Gastroesophageal sphincter (tissue), 4 donors: ENCODE measurements around the gene SLC39A1. TPM values are rescaled to one million over a fixed set of nuclear protein-coding genes. Genes with fewer than 3 reads are reported as not detected.

Source experiments
- ATAC-seq: fragments of 150-250 bp; one replicate; pipeline ENCODE4 v1.9.1; 2016; ENCODE audit warnings: mild to moderate bottlenecking, moderate library complexity
- H3K27ac ChIP-seq, 4 donors: fragments of 200-600 bp; sonication (generic) in 3 of 4; 1 replicate in 3 of 4; 2 replicates in 1 of 4; pipeline ENCODE4 v1.5.1; 2016 to 2019
- H3K27me3 ChIP-seq: fragments of 200-600 bp; sonication (generic); one replicate; pipeline ENCODE4 v1.5.1; 2019
- H3K36me3 ChIP-seq, 2 donors: fragments of 200-600 bp; sonication (generic); one replicate each; pipeline ENCODE4 v1.5.1; 2019; ENCODE audit warnings: control low read depth in 1 of 2
- H3K4me1 ChIP-seq, 3 donors: fragments of 200-600 bp; sonication (generic); 1 replicate in 2 of 3; 2 replicates in 1 of 3; pipeline ENCODE4 v1.5.1; 2016 to 2019; ENCODE audit warnings: control low read depth in 2 of 3
- H3K4me3 ChIP-seq, 2 donors: fragments of 200-600 bp; sonication (generic); one replicate each; pipeline ENCODE4 v1.5.1; 2019; ENCODE audit warnings: mild to moderate bottlenecking in 1 of 2, moderate library complexity in 1 of 2
- H3K9me3 ChIP-seq, 3 donors: fragments of 200-600 bp; sonication (generic); one replicate each; pipeline ENCODE4 v1.5.1; 2017 to 2019; ENCODE audit warnings: control low read depth in 2 of 3
- CTCF ChIP-seq, 4 experiments: fragments of 200-600 bp in 2 of 4; fragments of 450-650 bp in 2 of 4; sonication (generic) in 1 of 4; IDR thresholded peaks; one replicate each; pipeline ENCODE4 v1.5.1; 2017 to 2019; ENCODE audit warnings: antibody characterized with exemption in 4 of 4, mild to moderate bottlenecking in 2 of 4, moderate library complexity in 2 of 4
- EP300 ChIP-seq: sonication (generic); formaldehyde crosslinking; IDR thresholded peaks from one replicate; pipeline ENCODE4 v1.6.1; 2017; ENCODE audit warnings: antibody characterized with exemption, mild to moderate bottlenecking
- POLR2A ChIP-seq, 2 donors: fragments of 450-650 bp; IDR thresholded peaks; one replicate each; pipeline ENCODE4 v1.6.1; 2017; ENCODE audit warnings: antibody characterized with exemption in 2 of 2, mild to moderate bottlenecking in 2 of 2, moderate library complexity in 1 of 2
- POLR2AphosphoS5 ChIP-seq: sonication (generic); formaldehyde crosslinking; IDR thresholded peaks from one replicate; pipeline ENCODE4 v1.6.1; 2017; ENCODE audit warnings: antibody characterized with exemption
- WGBS, 2 donors: methylation state at CpG; one replicate each; pipeline ENCODE4 v1.1.5; 2018; ENCODE audit warnings: low coverage in 1 of 2; 5-methylcytosine and 5-hydroxymethylcytosine counted together
- total RNA-seq, 4 donors: library from RNA; depleted of rRNA; stranded (reverse); fragments of >200 nt; gene quantifications; one replicate each; pipeline ENCODE4 v1.1.0, GENCODE V29; 2016

SLC39A1 gene
- total RNA-seq, 4 donors from 2014 or later, result 64.8 to 115 (median 106) TPM

GRCh38 chr1:153934746-153935145 is 28.6 kb downstream of the SLC39A1 start:
- Histone ChIP-seq H3K9me3 (no peaks in the 10 kb centered on the region), H3K36me3 (peaks cover 0 to 100% of the 10 kb centered on the region in 2 donors), H3K4me3 (no peak overlapping the region), H3K27ac (no peak overlapping the region), H3K4me1 (no peaks in the 10 kb centered on the region), H3K27me3 (no peaks in the 10 kb centered on the region)
- WGBS, 2 donors, result 80% methylated on average over 2 of the region's 9 CpGs; no CpG with 5 or more reads in 1 of the 2 donors
- TF ChIP-seq CTCF (IDR thresholded peaks at IDR 0.05) (no peak), POLR2A (IDR thresholded peaks at IDR 0.05) (no peak), POLR2AphosphoS5 (no peak), EP300 (no peak)
- ATAC-seq, result no peak

GRCh38 chr1:153933955-153934354 is 29.4 kb downstream of the SLC39A1 start:
- TF ChIP-seq EP300, result no peak
- TF ChIP-seq POLR2A (IDR thresholded peaks at IDR 0.05), result no peak
- no peak for TF ChIP-seq POLR2AphosphoS5
- TF ChIP-seq CTCF (IDR thresholded peaks at IDR 0.05), result no peak
- WGBS, 2 donors, result 84 to 95% methylated on average over 4 to 6 of the region's 11 CpGs
- peaks cover 0 to 99% of the 10 kb centered on the region in 2 donors for H3K36me3 ChIP-seq

GRCh38 chr1:153933430-153933829 is 29.9 kb downstream of the SLC39A1 start:
- peaks cover 0 to 96% of the 10 kb centered on the region in 2 donors for H3K36me3 ChIP-seq
- WGBS, 2 donors, result 100% methylated on average over 1 to 2 of the region's 14 CpGs
- no peaks in the 10 kb centered on the region for H3K27me3 ChIP-seq
- no peaks in the 10 kb centered on the region for H3K9me3 ChIP-seq
- TF ChIP-seq POLR2AphosphoS5 (no peak), POLR2A (IDR thresholded peaks at IDR 0.05) (no peak), EP300 (no peak), CTCF (IDR thresholded peaks at IDR 0.05) (no peak)
- H3K4me1 ChIP-seq, result peaks cover 0 to 7% (median 0%) of the 10 kb centered on the region in 3 donors
- H3K27ac ChIP-seq, result no peak overlapping the region
- no peak overlapping the region for H3K4me3 ChIP-seq
- no peak for ATAC-seq

More at GRCh38 chr1:153933955-153934354, 29.4 kb downstream of the SLC39A1 start:
- no peaks in the 10 kb centered on the region for H3K27me3 ChIP-seq
- no peak overlapping the region for H3K27ac ChIP-seq
- no peak overlapping the region for H3K4me3 ChIP-seq
- H3K4me1 ChIP-seq, result peaks cover 0 to 2% (median 0%) of the 10 kb centered on the region in 3 donors
- H3K9me3 ChIP-seq, result no peaks in the 10 kb centered on the region
- ATAC-seq, result no peak

GRCh38 chr1:153932156-153933131 is 30.9 kb downstream of the SLC39A1 start:
- peaks cover 0 to 12% (median 0%) of the 10 kb centered on the region in 3 donors for H3K4me1 ChIP-seq
- H3K27ac ChIP-seq, result no peak overlapping the region
- 87 to 93% methylated on average over 3 to 5 of the region's 18 CpGs for WGBS, 2 donors
- no peaks in the 10 kb centered on the region for H3K27me3 ChIP-seq
- TF ChIP-seq POLR2AphosphoS5 (no peak), POLR2A (IDR thresholded peaks at IDR 0.05) (no peak), CTCF (IDR thresholded peaks at IDR 0.05) (no peak), EP300 (no peak)
- H3K9me3 ChIP-seq, result no peaks in the 10 kb centered on the region
- H3K4me3 ChIP-seq, result no peak overlapping the region
- peaks cover 0 to 86% of the 10 kb centered on the region in 2 donors for H3K36me3 ChIP-seq
- ATAC-seq, result no peak
